GM12878 (cell line): Measurements from ENCODE around the gene IGFALS. TPM values are rescaled to one million over a fixed set of nuclear protein-coding genes. Genes with fewer than 3 reads are reported as not detected.

Experiments
- ATAC-seq: fragments of 200-7000 bp; cut with Tn5 transposase; 3 replicates; pipeline ENCODE4 v1.9.1; 2020; ENCODE audit warnings: mild to moderate bottlenecking, moderate library complexity
- BruUV-seq: library from RNA; stranded (reverse); fragments of 400-500 nt; replicated peaks from 2 replicates; lab custom pipeline; 2021; lab: Mats Ljungman, UMichigan
- CTCF ChIA-PET: fragments of 300-600 bp; sonication (Branson Sonifier 250); formaldehyde crosslinking; extraction: SDS; loops from one replicate; lab custom pipeline; 2021; ENCODE audit warnings: inconsistent platforms; lab: Yijun Ruan, JAX
- POLR2A ChIA-PET: fragments of 350-600 bp; formaldehyde crosslinking; extraction: SDS; loops from one replicate; lab custom pipeline; 2021; ENCODE audit warnings: inconsistent platforms; lab: Charles Lee
- RAD21 ChIA-PET: fragments of 300-600 bp; sonication (Branson Sonifier 250); formaldehyde crosslinking; loops from one replicate; lab custom pipeline; 2023; ENCODE audit warnings: antibody characterized with exemption; ENCODE audit not compliant: unreplicated experiment; lab: Charles Lee
- SMC1A ChIA-PET: fragments of 300-600 bp; sonication (Branson Sonifier 250); formaldehyde crosslinking; loops from one replicate; lab custom pipeline; 2023; ENCODE audit not compliant: unreplicated experiment, uncharacterized antibody; lab: Charles Lee
- DNase-seq: peaks from one replicate; pipeline ENCODE4 v3.0.0-alpha.2; 2011; ENCODE audit warnings: low read depth, low spot score
- FAIRE-seq: peaks from 3 replicates; lab custom pipeline; 2011; peaks lifted over from hg19 to GRCh38; lab: Jason Lieb, UNC
- H2AFZ ChIP-seq: 2 replicates; pipeline ENCODE4 v1.6.0; 2011; ENCODE audit warnings: low read depth, low read length, control low read depth; ENCODE audit not compliant: control insufficient read depth
- H3K27ac ChIP-seq: 2 replicates; pipeline ENCODE4 v1.5.1; 2011; ENCODE audit warnings: control low read depth; ENCODE audit not compliant: control insufficient read depth, insufficient read depth
- H3K27me3 ChIP-seq, 2 experiments: replicated peaks in 1 of 2; 2 replicates each; pipeline versions ENCODE4 v1.6.0 to v1.6.1; 2011; ENCODE audit warnings: low read length in 1 of 2; ENCODE audit not compliant: control insufficient read depth in 2 of 2, insufficient read depth in 2 of 2
- H3K36me3 ChIP-seq, 2 experiments: 2 replicates each; pipeline ENCODE4 v1.5.1; 2011; ENCODE audit warnings: low read length in 1 of 2; ENCODE audit not compliant: control insufficient read depth in 2 of 2, insufficient read depth in 2 of 2
- H3K4me1 ChIP-seq: 2 replicates; pipeline ENCODE4 v1.6.1; 2011; ENCODE audit warnings: mild to moderate bottlenecking, low read length, moderate library complexity, mixed read lengths; ENCODE audit not compliant: control insufficient read depth, insufficient read depth
- H3K4me2 ChIP-seq: 2 replicates; pipeline ENCODE4 v1.6.0; 2011; ENCODE audit warnings: control low read depth; ENCODE audit not compliant: control insufficient read depth, insufficient read depth
- H3K4me3 ChIP-seq: fragments of 200-600 bp; sonication (generic); 2 replicates; pipeline ENCODE4 v1.5.1; 2016
- H3K79me2 ChIP-seq: 2 replicates; pipeline ENCODE4 v1.6.0; 2011; ENCODE audit warnings: low read length; ENCODE audit not compliant: control insufficient read depth, insufficient read depth
- H3K9ac ChIP-seq: 2 replicates; pipeline ENCODE4 v1.8.0; 2011; ENCODE audit warnings: low read length, control low read depth, mixed read lengths; ENCODE audit not compliant: control insufficient read depth, insufficient read depth
- H3K9me3 ChIP-seq: replicated peaks from 3 replicates; pipeline ENCODE4 v1.5.1; 2011; ENCODE audit warnings: mild to moderate bottlenecking, low read length; ENCODE audit not compliant: control insufficient read depth, insufficient read depth
- H4K20me1 ChIP-seq: 2 replicates; pipeline ENCODE4 v1.6.0; 2011; ENCODE audit not compliant: control insufficient read depth, insufficient read depth
- BACH1 ChIP-seq: fragments of 450-650 bp; IDR thresholded peaks from 2 replicates; pipeline ENCODE4 v1.6.1; 2017; ENCODE audit warnings: mild to moderate bottlenecking, borderline replicate concordance
- BMI1 ChIP-seq: fragments of 450-650 bp; IDR thresholded peaks from 2 replicates; pipeline ENCODE4 v1.6.1; 2016; ENCODE audit warnings: mild to moderate bottlenecking, moderate library complexity, borderline replicate concordance
- CBFB ChIP-seq: IDR thresholded peaks from 2 replicates; pipeline ENCODE4 v1.6.1; 2016; ENCODE audit warnings: antibody characterized with exemption, low read depth
- FOXK2 ChIP-seq: fragments of 450-650 bp; IDR thresholded peaks from 2 replicates; pipeline ENCODE4 v1.6.1; 2017; ENCODE audit warnings: mild to moderate bottlenecking, moderate library complexity
- FOXM1 ChIP-seq: IDR thresholded peaks from 2 replicates; pipeline ENCODE4 v1.6.1; 2012; ENCODE audit warnings: low read depth, mild to moderate bottlenecking, inconsistent platforms, low read length, moderate library complexity
- NBN ChIP-seq: fragments of 450-650 bp; IDR thresholded peaks from 2 replicates; pipeline ENCODE4 v1.6.1; 2016
- NR2F1 ChIP-seq: fragments of 450-650 bp; conservative IDR thresholded peaks from 2 replicates; pipeline ENCODE4 v1.6.1; 2017; ENCODE audit warnings: mild to moderate bottlenecking
- PBX3 ChIP-seq: IDR thresholded peaks from 2 replicates; pipeline ENCODE4 v1.6.1; 2011; ENCODE audit warnings: mild to moderate bottlenecking, low read depth, low read length, moderate library complexity; ENCODE audit not compliant: insufficient replicate concordance
- POLR2A ChIP-seq: IDR thresholded peaks from 2 replicates; pipeline ENCODE4 v1.6.1; 2011; ENCODE audit warnings: low read depth, mild to moderate bottlenecking, low read length
- POLR2AphosphoS2 ChIP-seq: IDR thresholded peaks from 2 replicates; pipeline ENCODE4 v1.6.1; 2011; ENCODE audit warnings: low read depth, mild to moderate bottlenecking, low read length, improper control_type of control experiment, moderate library complexity
- WRNIP1 ChIP-seq: IDR thresholded peaks from 2 replicates; pipeline ENCODE4 v1.6.1; 2011; ENCODE audit warnings: low read depth, low read length, improper control_type of control experiment, borderline replicate concordance
- ZSCAN29 ChIP-seq: fragments of 450-650 bp; IDR thresholded peaks from 2 replicates; pipeline ENCODE4 v1.6.1; 2017; ENCODE audit warnings: mild to moderate bottlenecking, moderate library complexity
- WGBS: methylation state at CpG from one replicate; pipeline ENCODE4 v1.1.6; 2016; ENCODE audit warnings: low lambda C conversion rate; ENCODE audit not compliant: insufficient replicate concordance, insufficient coverage; ENCODE audit errors: missing lambda C conversion rate; 5-methylcytosine and 5-hydroxymethylcytosine counted together
- in situ Hi-C: fragments of 300-500 bp; cut with MboI; formaldehyde crosslinking; loops from 9 replicates; pipeline ENCODE4 v1.14.3; 2018; ENCODE audit warnings: mixed read lengths
- intact Hi-C: fragments of 100-400 bp; cut with micrococcal nuclease; formaldehyde crosslinking; loops from one replicate; pipeline ENCODE4 v1.14.2; 2022; ENCODE audit not compliant: unreplicated experiment
- polyA plus RNA-seq, 11 experiments: library from polyadenylated mRNA; depleted of rRNA in 4 of 11; unstranded in 6 of 11; stranded (reverse) in 5 of 11; fragments of >200 nt; fragmentation: Nextera tagmentation in 4 of 11; fragmentation: Illumina TruSeq in 1 of 11; extraction: Ambion mirVana in 4 of 11; extraction: Trizol in 1 of 11; gene quantifications; 1 replicate in 1 of 11; 2 replicates in 10 of 11; pipeline versions ENCODE4 v1.2.1 to v1.2.3, GENCODE V29; 2011 to 2016; ENCODE audit warnings: inconsistent platforms in 2 of 11, missing spikeins in 2 of 11, low read depth in 1 of 11
- total RNA-seq, 4 experiments: library from RNA; depleted of rRNA in 3 of 4; stranded (reverse); fragments of >200 nt in 3 of 4; fragmentation: Illumina TruSeq in 1 of 4; extraction: Trizol in 1 of 4; gene quantifications; 2 replicates each; pipeline versions ENCODE4 v1.2.1 to v1.2.3, GENCODE V29; 2013 to 2021
- TF ChIP-seq, protein P1 (sequence below): IDR thresholded peaks from 2 replicates; pipeline ENCODE4 v1.6.1; 2012; ENCODE audit warnings: low read depth, low read length, improper control_type of control experiment
- TF ChIP-seq, protein P2 (sequence below): fragments of 450-650 bp; IDR thresholded peaks from 2 replicates; pipeline ENCODE4 v1.6.1; 2017; ENCODE audit warnings: antibody characterized with exemption, mild to moderate bottlenecking, moderate library complexity
- TF ChIP-seq, protein P3 (sequence below): fragments of 450-650 bp; IDR thresholded peaks from 2 replicates; pipeline ENCODE4 v1.6.1; 2017; ENCODE audit warnings: low read depth, mild to moderate bottlenecking, moderate library complexity

The IGFALS gene
- total and polyA plus RNA-seq, 10 of the 15 experiments (the other 5 are each of a cell fraction or from before 2014, with no cell fraction given) = 0.04 to 0.11 TPM; not detected in 8

DNA sequence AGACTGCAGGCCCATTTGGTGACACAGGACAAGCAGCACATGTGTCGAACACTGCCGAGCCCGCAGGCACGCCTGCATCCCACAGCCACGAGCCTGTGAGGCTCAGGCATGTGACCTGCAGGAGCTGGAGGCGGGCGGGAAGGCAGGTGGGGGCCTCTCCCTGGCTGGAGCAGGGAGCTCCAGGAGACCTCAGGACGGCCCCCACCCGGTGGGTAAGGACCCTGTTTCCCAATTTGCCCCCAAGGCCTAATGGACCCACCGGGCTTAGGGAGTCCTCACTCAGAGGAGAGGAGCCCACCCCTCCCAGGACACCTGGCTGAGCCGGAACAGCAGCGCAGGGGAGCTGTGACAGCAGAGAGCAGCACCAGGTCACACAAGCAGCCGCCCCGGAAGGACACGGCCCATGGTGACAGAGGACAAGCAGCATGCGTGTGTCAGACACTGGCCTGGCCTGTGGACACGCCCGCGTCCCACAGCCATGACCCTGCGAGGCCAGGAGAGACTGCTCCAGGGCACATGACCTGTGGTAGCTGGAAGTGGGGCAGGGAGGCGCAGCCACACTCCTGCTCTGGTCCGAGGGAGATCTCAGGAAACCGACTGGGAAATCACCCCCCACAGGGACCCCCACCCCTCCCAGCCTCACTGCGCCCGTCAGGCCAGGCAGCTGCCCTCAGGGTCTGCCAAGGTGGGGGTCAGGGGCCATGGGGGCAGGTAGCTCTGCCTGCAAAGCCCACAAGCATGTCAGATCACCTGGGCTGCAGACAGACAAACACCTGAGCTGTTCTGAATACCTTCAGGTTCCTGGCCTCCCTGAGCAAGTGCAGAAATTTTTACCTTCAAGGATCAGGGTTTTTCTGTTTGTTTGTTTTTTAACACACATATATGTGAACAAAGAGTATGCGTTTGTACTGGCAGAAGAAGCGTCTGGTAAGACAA lies 13.5 kb downstream of the IGFALS start:
- Histone ChIP-seq H3K9ac (no peak overlapping the region), H3K79me2 (peaks cover 11% of the 10 kb centered on the region), H3K36me3 (peaks cover 5 to 8% of the 10 kb centered on the region in 2 experiments; a peak in 3 of 4 replicates), H3K4me2 (no peak overlapping the region), H3K4me3 (no peak overlapping the region), H3K4me1 (peaks cover 6% of the 10 kb centered on the region; the same call in 1 of the 2 replicates), H2AFZ (no peak overlapping the region), H3K27ac (no peak overlapping the region), H4K20me1 (no peaks in the 10 kb centered on the region), H3K27me3 (no peaks in the 10 kb centered on the region), H3K9me3 (no peaks in the 10 kb centered on the region)
- 89% methylated on average over 26 of the region's 27 CpGs for WGBS
- in situ Hi-C loops = no loop called here
- DNase-seq (no peak), ATAC-seq (no peak), FAIRE-seq (no peak)
- ChIA-PET CTCF (no interaction called here), RAD21 (interaction anchor here (0.6 kb wide), 1 partner anchor 307 kb away, joined by 3 read pairs; no protein-coding TSS in a partner anchor), SMC1A (no interaction called here), POLR2A (interaction anchor here (0.7 to 1.2 kb wide), 2 partner anchors 74 to 78 kb away, joined by 3 read pairs; partner anchors contain the start of gene MAPK8IP3)
- no TSS peak for BruUV-seq
- intact Hi-C loops = no loop called here
- TF ChIP-seq NR2F1 (no peak), BACH1 (no peak), CBFB (no peak), FOXK2 (no peak), NBN (no peak), FOXM1 (no peak), POLR2A (peak; percentile 74), POLR2AphosphoS2 (0 out of 2 replicates have a peak, but pooled peaks have one; percentile 11), WRNIP1 (no peak), BMI1 (no peak), ZSCAN29 (no peak), PBX3 (no peak)
- TF ChIP-seq, protein P1, sequence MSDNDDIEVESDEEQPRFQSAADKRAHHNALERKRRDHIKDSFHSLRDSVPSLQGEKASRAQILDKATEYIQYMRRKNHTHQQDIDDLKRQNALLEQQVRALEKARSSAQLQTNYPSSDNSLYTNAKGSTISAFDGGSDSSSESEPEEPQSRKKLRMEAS = no peak
- TF ChIP-seq, protein P2, sequence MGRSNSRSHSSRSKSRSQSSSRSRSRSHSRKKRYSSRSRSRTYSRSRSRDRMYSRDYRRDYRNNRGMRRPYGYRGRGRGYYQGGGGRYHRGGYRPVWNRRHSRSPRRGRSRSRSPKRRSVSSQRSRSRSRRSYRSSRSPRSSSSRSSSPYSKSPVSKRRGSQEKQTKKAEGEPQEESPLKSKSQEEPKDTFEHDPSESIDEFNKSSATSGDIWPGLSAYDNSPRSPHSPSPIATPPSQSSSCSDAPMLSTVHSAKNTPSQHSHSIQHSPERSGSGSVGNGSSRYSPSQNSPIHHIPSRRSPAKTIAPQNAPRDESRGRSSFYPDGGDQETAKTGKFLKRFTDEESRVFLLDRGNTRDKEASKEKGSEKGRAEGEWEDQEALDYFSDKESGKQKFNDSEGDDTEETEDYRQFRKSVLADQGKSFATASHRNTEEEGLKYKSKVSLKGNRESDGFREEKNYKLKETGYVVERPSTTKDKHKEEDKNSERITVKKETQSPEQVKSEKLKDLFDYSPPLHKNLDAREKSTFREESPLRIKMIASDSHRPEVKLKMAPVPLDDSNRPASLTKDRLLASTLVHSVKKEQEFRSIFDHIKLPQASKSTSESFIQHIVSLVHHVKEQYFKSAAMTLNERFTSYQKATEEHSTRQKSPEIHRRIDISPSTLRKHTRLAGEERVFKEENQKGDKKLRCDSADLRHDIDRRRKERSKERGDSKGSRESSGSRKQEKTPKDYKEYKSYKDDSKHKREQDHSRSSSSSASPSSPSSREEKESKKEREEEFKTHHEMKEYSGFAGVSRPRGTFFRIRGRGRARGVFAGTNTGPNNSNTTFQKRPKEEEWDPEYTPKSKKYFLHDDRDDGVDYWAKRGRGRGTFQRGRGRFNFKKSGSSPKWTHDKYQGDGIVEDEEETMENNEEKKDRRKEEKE = no peak
- TF ChIP-seq, protein P3, sequence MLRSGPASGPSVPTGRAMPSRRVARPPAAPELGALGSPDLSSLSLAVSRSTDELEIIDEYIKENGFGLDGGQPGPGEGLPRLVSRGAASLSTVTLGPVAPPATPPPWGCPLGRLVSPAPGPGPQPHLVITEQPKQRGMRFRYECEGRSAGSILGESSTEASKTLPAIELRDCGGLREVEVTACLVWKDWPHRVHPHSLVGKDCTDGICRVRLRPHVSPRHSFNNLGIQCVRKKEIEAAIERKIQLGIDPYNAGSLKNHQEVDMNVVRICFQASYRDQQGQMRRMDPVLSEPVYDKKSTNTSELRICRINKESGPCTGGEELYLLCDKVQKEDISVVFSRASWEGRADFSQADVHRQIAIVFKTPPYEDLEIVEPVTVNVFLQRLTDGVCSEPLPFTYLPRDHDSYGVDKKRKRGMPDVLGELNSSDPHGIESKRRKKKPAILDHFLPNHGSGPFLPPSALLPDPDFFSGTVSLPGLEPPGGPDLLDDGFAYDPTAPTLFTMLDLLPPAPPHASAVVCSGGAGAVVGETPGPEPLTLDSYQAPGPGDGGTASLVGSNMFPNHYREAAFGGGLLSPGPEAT = no peak
